Peyer's patch (tissue), 4 donors: ENCODE results near the gene TSSC4.

Experiments used
- POLR2A ChIP-seq, 2 donors: fragments of 450-650 bp; IDR thresholded peaks; one replicate each; pipeline ENCODE4 v1.5.1; 2017; ENCODE audit warnings: antibody characterized with exemption in 2 of 2, mild to moderate bottlenecking in 2 of 2, moderate library complexity in 2 of 2
- TF ChIP-seq, protein P1 (sequence below), 6 experiments: fragments of 450-650 bp in 4 of 6; fragments of 200-600 bp in 2 of 6; sonication (generic) in 1 of 6; IDR thresholded peaks; one replicate each; pipeline ENCODE4 v1.5.1; 2017 to 2019; ENCODE audit warnings: antibody characterized with exemption in 6 of 6, mild to moderate bottlenecking in 3 of 6, moderate library complexity in 1 of 6

DNA sequence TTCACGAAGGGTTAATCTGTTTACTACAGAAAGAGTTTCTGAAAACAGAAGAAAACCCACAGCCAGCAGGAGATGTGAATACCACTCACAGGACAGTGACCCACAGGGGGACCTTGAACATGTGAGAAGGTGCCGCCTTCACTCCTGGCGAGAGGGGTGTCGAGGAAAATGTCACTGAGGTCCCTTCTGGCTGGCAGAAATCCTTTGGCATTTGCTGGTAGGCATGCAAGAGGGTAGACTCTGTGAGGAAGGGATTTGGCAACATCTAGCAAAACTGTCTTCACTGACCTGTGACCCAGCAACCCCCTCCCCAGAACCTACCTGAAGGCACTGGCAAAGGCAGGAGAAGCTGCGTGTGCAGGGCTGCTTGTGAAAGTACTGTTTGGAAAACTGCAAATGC is 52.9 kb downstream of the TSSC4 start:
- TF ChIP-seq, protein P1, sequence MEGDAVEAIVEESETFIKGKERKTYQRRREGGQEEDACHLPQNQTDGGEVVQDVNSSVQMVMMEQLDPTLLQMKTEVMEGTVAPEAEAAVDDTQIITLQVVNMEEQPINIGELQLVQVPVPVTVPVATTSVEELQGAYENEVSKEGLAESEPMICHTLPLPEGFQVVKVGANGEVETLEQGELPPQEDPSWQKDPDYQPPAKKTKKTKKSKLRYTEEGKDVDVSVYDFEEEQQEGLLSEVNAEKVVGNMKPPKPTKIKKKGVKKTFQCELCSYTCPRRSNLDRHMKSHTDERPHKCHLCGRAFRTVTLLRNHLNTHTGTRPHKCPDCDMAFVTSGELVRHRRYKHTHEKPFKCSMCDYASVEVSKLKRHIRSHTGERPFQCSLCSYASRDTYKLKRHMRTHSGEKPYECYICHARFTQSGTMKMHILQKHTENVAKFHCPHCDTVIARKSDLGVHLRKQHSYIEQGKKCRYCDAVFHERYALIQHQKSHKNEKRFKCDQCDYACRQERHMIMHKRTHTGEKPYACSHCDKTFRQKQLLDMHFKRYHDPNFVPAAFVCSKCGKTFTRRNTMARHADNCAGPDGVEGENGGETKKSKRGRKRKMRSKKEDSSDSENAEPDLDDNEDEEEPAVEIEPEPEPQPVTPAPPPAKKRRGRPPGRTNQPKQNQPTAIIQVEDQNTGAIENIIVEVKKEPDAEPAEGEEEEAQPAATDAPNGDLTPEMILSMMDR (IDR thresholded peaks at IDR 0.05) = no peak
- TF ChIP-seq POLR2A (IDR thresholded peaks at IDR 0.05) = no peak
